A549 treated with CpdA at 1 μM for 4 hours (cell line): ENCODE data around the gene TNPO2. TPM values are rescaled to one million over a fixed set of nuclear protein-coding genes. Genes with fewer than 3 reads are reported as not detected.

Experiments
- total RNA-seq: library from RNA; stranded (reverse); fragments of 200-300 nt; extraction: Qiagen RNA extraction; gene quantifications from 5 replicates; pipeline ENCODE4 v1.2.3, GENCODE V29; 2022; ENCODE audit warnings: low read depth

Gene TNPO2
- 26.5 to 38.1 TPM (median 34.8 TPM) in 5 replicates for total RNA-seq

GRCh38 chr19:12723641-12724426 is at the start of gene TNPO2:
Gene TNPO2, minus strand, starts transcription at chr19:12723932. Its CDS starts 2,955 bp downstream, at chr19:12720977.

GRCh38 chr19:12751635-12752034 is 27.9 kb upstream of the TNPO2 start, which contains the start of gene BEST2:
Gene BEST2, plus strand, starts transcription at chr19:12751791. Its CDS starts 802 bp downstream, at chr19:12752593.

GRCh38 chr19:12736995-12737834 is 13.5 kb upstream of the TNPO2 start, which contains the start of gene GET3:
Gene GET3, plus strand, starts transcription at chr19:12737497. Its CDS starts 9 bp downstream, at chr19:12737506.

GRCh38 chr19:12696366-12697335 is 27.1 kb downstream of the TNPO2 start, which contains the start of gene FBXW9:
Gene FBXW9, minus strand, starts transcription at chr19:12696631. Its CDS starts 50 bp downstream, at chr19:12696581.

GRCh38 chr19:12687496-12688196 is 36.1 kb downstream of the TNPO2 start, which contains the start of gene GNG14:
Gene GNG14, plus strand, starts transcription at chr19:12687998. Its CDS starts 51 bp downstream, at chr19:12688049.

GRCh38 chr19:12681074-12681987 is 42.4 kb downstream of the TNPO2 start, which contains the start of gene DHPS:
Gene DHPS, minus strand, starts transcription at chr19:12681880. Its CDS starts 114 bp downstream, at chr19:12681766.

GRCh38 chr19:12666265-12667048 is 57.3 kb downstream of the TNPO2 start, which contains the start of the genes MAN2B1 and WDR83:
Gene MAN2B1, minus strand, starts transcription at chr19:12666742. Its CDS starts 41 bp downstream, at chr19:12666701.
Gene WDR83, plus strand, starts transcription at chr19:12666807. Its CDS starts 2,984 bp downstream, at chr19:12669791.

Other genes with a start within 250 kb of the TNPO2 start
- 0.04 TPM in 1 of 5 replicates, not detected in the others for gene ZNF709, start 239.1 kb downstream of the TNPO2 start, total RNA-seq
- 1.6 to 2.4 TPM (median 1.7 TPM) in 5 replicates for gene ZNF564, start 172.4 kb downstream of the TNPO2 start, total RNA-seq
- gene ZNF490, start 113.1 kb downstream of the TNPO2 start, total RNA-seq: 0.55 to 0.78 TPM (median 0.62 TPM) in 5 replicates
- 4.2 to 7.9 TPM (median 5.0 TPM) in 5 replicates for gene ZNF791, start 113.0 kb downstream of the TNPO2 start, total RNA-seq
- gene MAN2B1, start 57.2 kb downstream of the TNPO2 start, total RNA-seq: 16.4 to 20.7 TPM (median 17.5 TPM) in 5 replicates
- 7.6 to 13.8 TPM (median 10.8 TPM) in 5 replicates for gene WDR83, start 57.1 kb downstream of the TNPO2 start, total RNA-seq
- 42.7 to 54.1 TPM (median 50.9 TPM) in 5 replicates for gene DHPS, start 42.1 kb downstream of the TNPO2 start, total RNA-seq
- gene GNG14, start 35.9 kb downstream of the TNPO2 start, total RNA-seq: not detected in 5 replicates
- gene FBXW9, start 27.3 kb downstream of the TNPO2 start, total RNA-seq: 9.4 to 13.1 TPM (median 11.1 TPM) in 5 replicates
- 154 to 217 TPM (median 198 TPM) in 5 replicates for gene TRIR, start 10.8 kb upstream of the TNPO2 start, total RNA-seq
- 66.0 to 99.1 TPM (median 96.6 TPM) in 5 replicates for gene GET3, start 13.6 kb upstream of the TNPO2 start, total RNA-seq
- gene BEST2, start 27.9 kb upstream of the TNPO2 start, total RNA-seq: 0.05 to 0.10 TPM (median 0.08 TPM) in 3 of 5 replicates, not detected in the others
- 9.1 to 13.2 TPM (median 10.1 TPM) in 5 replicates for gene HOOK2, start 51.6 kb upstream of the TNPO2 start, total RNA-seq
- gene JUNB, start 67.6 kb upstream of the TNPO2 start, total RNA-seq: 80.8 to 152 TPM (median 131 TPM) in 5 replicates
- 0.41 to 0.94 TPM (median 0.74 TPM) in 5 replicates for gene PRDX2, start 77.9 kb upstream of the TNPO2 start, total RNA-seq
- gene THSD8, start 78.1 kb upstream of the TNPO2 start, total RNA-seq: 8.2 to 20.2 TPM (median 11.8 TPM) in 4 of 5 replicates, not detected in the other
- gene RNASEH2A, start 82.7 kb upstream of the TNPO2 start, total RNA-seq: 26.5 to 49.9 TPM (median 42.8 TPM) in 5 replicates
- 0.10 to 0.77 TPM (median 0.27 TPM) in 4 of 5 replicates, not detected in the other for gene RTBDN, start 110.6 kb upstream of the TNPO2 start, total RNA-seq
- 1.0 to 3.0 TPM (median 1.9 TPM) in 5 replicates for gene MAST1, start 114.6 kb upstream of the TNPO2 start, total RNA-seq
- gene DNASE2, start 157.5 kb upstream of the TNPO2 start, total RNA-seq: 26.4 to 33.8 TPM (median 31.6 TPM) in 5 replicates
- 0.08 TPM in 1 of 5 replicates, not detected in the others for gene KLF1, start 163.3 kb upstream of the TNPO2 start, total RNA-seq
- 8.9 to 12.5 TPM (median 9.9 TPM) in 5 replicates for gene GCDH, start 167.2 kb upstream of the TNPO2 start, total RNA-seq
- gene SYCE2, start 195.4 kb upstream of the TNPO2 start, total RNA-seq: 0.23 to 0.55 TPM (median 0.40 TPM) in 5 replicates
- gene FARSA, start 209.8 kb upstream of the TNPO2 start, total RNA-seq: 77.7 to 87.4 TPM (median 81.4 TPM) in 5 replicates
- 606 to 640 TPM (median 607 TPM) in 5 replicates for gene CALR, start 214.7 kb upstream of the TNPO2 start, total RNA-seq
- gene RAD23A, start 221.9 kb upstream of the TNPO2 start, total RNA-seq: 73.6 to 84.7 TPM (median 79.2 TPM) in 5 replicates
- 30.1 to 55.5 TPM (median 52.4 TPM) in 5 replicates for gene GADD45GIP1, start 233.3 kb upstream of the TNPO2 start, total RNA-seq
- 0.09 to 0.16 TPM in 2 of 5 replicates, not detected in the others for gene DAND5, start 245.6 kb upstream of the TNPO2 start, total RNA-seq